Gastrocnemius medialis (tissue), 4 donors: ENCODE results near the gene SEPTIN5.

Source experiments
- POLR2A ChIP-seq, 2 donors: fragments of 450-650 bp; IDR thresholded peaks; one replicate each; pipeline ENCODE4 v1.6.1; 2017; ENCODE audit warnings: antibody characterized with exemption in 2 of 2, mild to moderate bottlenecking in 2 of 2, moderate library complexity in 2 of 2
- TF ChIP-seq, protein P1 (sequence below), 5 experiments: fragments of 450-650 bp in 3 of 5; fragments of 200-600 bp in 2 of 5; sonication (generic) in 2 of 5; IDR thresholded peaks in 4 of 5; conservative IDR thresholded peaks in 1 of 5; 1 replicate in 4 of 5; 2 replicates in 1 of 5; pipeline ENCODE4 v1.5.1; 2016 to 2019; ENCODE audit warnings: antibody characterized with exemption in 5 of 5, mild to moderate bottlenecking in 3 of 5, moderate library complexity in 3 of 5

DNA sequence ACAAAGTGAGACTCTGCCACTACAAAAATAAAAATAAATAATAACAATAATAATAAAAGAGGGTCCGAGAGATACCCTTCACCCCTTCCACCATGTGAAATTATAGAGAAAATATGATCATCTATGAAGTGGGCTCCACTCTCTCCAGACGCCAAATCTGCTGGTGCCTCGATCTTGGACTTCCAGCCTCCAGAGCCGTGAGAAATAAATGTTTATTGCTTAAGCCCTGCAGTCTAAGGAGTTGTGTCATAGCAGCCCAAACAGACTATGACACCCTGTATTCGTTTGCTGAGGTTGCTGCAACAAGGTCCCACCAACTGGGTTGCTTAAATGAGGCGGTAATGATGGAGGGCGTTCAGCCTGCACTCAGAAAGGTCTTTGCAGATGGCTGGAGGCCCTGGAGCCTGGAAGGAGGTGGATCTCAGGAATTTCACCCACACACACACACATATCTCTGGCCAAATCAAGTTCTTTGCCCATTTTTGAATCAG, 7.6 kb upstream of the SEPTIN5 start:
- no peak for TF ChIP-seq POLR2A (IDR thresholded peaks at IDR 0.05)
- TF ChIP-seq, protein P1, sequence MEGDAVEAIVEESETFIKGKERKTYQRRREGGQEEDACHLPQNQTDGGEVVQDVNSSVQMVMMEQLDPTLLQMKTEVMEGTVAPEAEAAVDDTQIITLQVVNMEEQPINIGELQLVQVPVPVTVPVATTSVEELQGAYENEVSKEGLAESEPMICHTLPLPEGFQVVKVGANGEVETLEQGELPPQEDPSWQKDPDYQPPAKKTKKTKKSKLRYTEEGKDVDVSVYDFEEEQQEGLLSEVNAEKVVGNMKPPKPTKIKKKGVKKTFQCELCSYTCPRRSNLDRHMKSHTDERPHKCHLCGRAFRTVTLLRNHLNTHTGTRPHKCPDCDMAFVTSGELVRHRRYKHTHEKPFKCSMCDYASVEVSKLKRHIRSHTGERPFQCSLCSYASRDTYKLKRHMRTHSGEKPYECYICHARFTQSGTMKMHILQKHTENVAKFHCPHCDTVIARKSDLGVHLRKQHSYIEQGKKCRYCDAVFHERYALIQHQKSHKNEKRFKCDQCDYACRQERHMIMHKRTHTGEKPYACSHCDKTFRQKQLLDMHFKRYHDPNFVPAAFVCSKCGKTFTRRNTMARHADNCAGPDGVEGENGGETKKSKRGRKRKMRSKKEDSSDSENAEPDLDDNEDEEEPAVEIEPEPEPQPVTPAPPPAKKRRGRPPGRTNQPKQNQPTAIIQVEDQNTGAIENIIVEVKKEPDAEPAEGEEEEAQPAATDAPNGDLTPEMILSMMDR (IDR thresholded peaks at IDR 0.05 in 4 of 5, conservative IDR thresholded peaks at IDR 0.05 in 1 of 5), result no peak
